ENCODE measurements around the gene PLA2G6.

- TF ChIP-seq CTCF (IDR thresholded peaks at IDR 0.05) = no peak
- no peak for TF ChIP-seq POLR2A (IDR thresholded peaks at IDR 0.05)
Observed at GRCh38 chr22:38204784-38205183, 23.2 kb upstream of the PLA2G6 start.
